ENCODE measurements around the gene MOG. TPM values are rescaled to one million over a fixed set of nuclear protein-coding genes. Genes with fewer than 3 reads are reported as not detected.
A peak's percentile ranks its signal among the peaks of the same experiment; 100 is the strongest.

The MOG gene
- total RNA-seq, 2 experiments from 2014 or later = not detected

- no TSS peak for BruUV-seq (replicated peaks)
- H3K4me3 ChIP-seq (ENCODE audit: low read depth, low read length, poor library complexity, severe bottlenecking) = no peak overlapping the region
- no peak for DNase-seq (ENCODE audit: low spot score)
- no peak overlapping the region for H3K4me2 ChIP-seq (ENCODE audit: low read length)
- no peak overlapping the region for H3K27ac ChIP-seq (ENCODE audit: low read depth, low read length, poor library complexity, severe bottlenecking)
- H4K20me1 ChIP-seq (ENCODE audit: insufficient read depth, low read length) = no peaks in the 10 kb centered on the region; the same call in 1 of the 2 replicates
- no peaks in the 10 kb centered on the region for H3K79me2 ChIP-seq (ENCODE audit: insufficient read depth, low read depth, low read length)
- no peaks in the 10 kb centered on the region for H3K9me2 ChIP-seq (ENCODE audit: insufficient read depth, low read length)
- ChIA-PET CTCF (ENCODE audit: unreplicated experiment) (no interaction called here), POLR2A (no interaction called here)
- intact Hi-C loops (cut with micrococcal nuclease; ENCODE audit: unreplicated experiment) = no loop called here
- H3K9me3 ChIP-seq (ENCODE audit: low read length) = no peaks in the 10 kb centered on the region
- no peaks in the 10 kb centered on the region for H3K36me3 ChIP-seq (ENCODE audit: insufficient read depth, low read length)
- peaks cover 38% of the 10 kb centered on the region for H3K4me1 ChIP-seq (ENCODE audit: insufficient read depth, low read length, poor library complexity, severe bottlenecking)
- no peak overlapping the region for H2AFZ ChIP-seq (ENCODE audit: low read length)
- TF ChIP-seq, protein P1, sequence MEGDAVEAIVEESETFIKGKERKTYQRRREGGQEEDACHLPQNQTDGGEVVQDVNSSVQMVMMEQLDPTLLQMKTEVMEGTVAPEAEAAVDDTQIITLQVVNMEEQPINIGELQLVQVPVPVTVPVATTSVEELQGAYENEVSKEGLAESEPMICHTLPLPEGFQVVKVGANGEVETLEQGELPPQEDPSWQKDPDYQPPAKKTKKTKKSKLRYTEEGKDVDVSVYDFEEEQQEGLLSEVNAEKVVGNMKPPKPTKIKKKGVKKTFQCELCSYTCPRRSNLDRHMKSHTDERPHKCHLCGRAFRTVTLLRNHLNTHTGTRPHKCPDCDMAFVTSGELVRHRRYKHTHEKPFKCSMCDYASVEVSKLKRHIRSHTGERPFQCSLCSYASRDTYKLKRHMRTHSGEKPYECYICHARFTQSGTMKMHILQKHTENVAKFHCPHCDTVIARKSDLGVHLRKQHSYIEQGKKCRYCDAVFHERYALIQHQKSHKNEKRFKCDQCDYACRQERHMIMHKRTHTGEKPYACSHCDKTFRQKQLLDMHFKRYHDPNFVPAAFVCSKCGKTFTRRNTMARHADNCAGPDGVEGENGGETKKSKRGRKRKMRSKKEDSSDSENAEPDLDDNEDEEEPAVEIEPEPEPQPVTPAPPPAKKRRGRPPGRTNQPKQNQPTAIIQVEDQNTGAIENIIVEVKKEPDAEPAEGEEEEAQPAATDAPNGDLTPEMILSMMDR (conservative IDR thresholded peaks at IDR 0.05; ENCODE audit: low read length) = no peak
- TF ChIP-seq EZH2phosphoT487 (IDR thresholded peaks at IDR 0.05; ENCODE audit: borderline replicate concordance, low read depth, low read length) = no peak
Observed at GRCh38 chr6:29630315-29630714, 26.6 kb upstream of the MOG start.

- intact Hi-C loops (cut with micrococcal nuclease; ENCODE audit: unreplicated experiment) = no loop called here
- H4K20me1 ChIP-seq (ENCODE audit: insufficient read depth, low read length) = no peaks in the 10 kb centered on the region; the same call in 1 of the 2 replicates
- H3K36me3 ChIP-seq (ENCODE audit: insufficient read depth, low read length) = no peaks in the 10 kb centered on the region
- no peak overlapping the region for H2AFZ ChIP-seq (ENCODE audit: low read length)
- peaks cover 38% of the 10 kb centered on the region for H3K4me1 ChIP-seq (ENCODE audit: insufficient read depth, low read length, poor library complexity, severe bottlenecking)
- H3K4me3 ChIP-seq (ENCODE audit: low read depth, low read length, poor library complexity, severe bottlenecking) = no peak overlapping the region
- POLR2A ChIA-PET = no interaction called here
- BruUV-seq (replicated peaks) = no TSS peak
- H3K79me2 ChIP-seq (ENCODE audit: insufficient read depth, low read depth, low read length) = no peaks in the 10 kb centered on the region
- H3K9me3 ChIP-seq (ENCODE audit: low read length) = no peaks in the 10 kb centered on the region
- no peak overlapping the region for H3K27ac ChIP-seq (ENCODE audit: low read depth, low read length, poor library complexity, severe bottlenecking)
- H3K4me2 ChIP-seq (ENCODE audit: low read length) = peak overlapping the region; percentile 90
- no peaks in the 10 kb centered on the region for H3K9me2 ChIP-seq (ENCODE audit: insufficient read depth, low read length)
- no peak for TF ChIP-seq EZH2phosphoT487 (IDR thresholded peaks at IDR 0.05; ENCODE audit: borderline replicate concordance, low read depth, low read length)
- TF ChIP-seq, protein P1 (conservative IDR thresholded peaks at IDR 0.05; ENCODE audit: low read length) = no peak
- CTCF ChIA-PET (ENCODE audit: unreplicated experiment) = interaction anchor here (0.5 kb wide), 1 partner anchor 335 kb away, joined by 9 read pairs; no protein-coding TSS in a partner anchor
- no peak for DNase-seq (ENCODE audit: low spot score)
Observed at GRCh38 chr6:29631209-29631810, 25.6 kb upstream of the MOG start.

Data from OCI-LY7 (cell line).